T-helper 1 cell treated with Interleukin-12 subunit alpha and Interleukin-12 subunit beta and Interleukin-4 antibody, amounts not matched to agents 30 μg/mL and 1 μg/mL, for 36 hours (primary cell): ENCODE data around the gene TAF13.
A peak's percentile ranks its signal among the peaks of the same experiment; 100 is the strongest.

Experiments used
- H3K27ac Mint-ChIP-seq: one replicate; pipeline ENCODE4 v1.8.0; 2021; ENCODE audit warnings: mild to moderate bottlenecking, mixed read lengths
- H3K27me3 Mint-ChIP-seq: one replicate; pipeline ENCODE4 v1.8.0; 2021; ENCODE audit warnings: low read depth, mixed read lengths
- H3K36me3 Mint-ChIP-seq: one replicate; pipeline ENCODE4 v1.8.0; 2021; ENCODE audit warnings: low read depth, mixed read lengths
- H3K4me1 Mint-ChIP-seq: one replicate; pipeline ENCODE4 v1.8.0; 2021; ENCODE audit warnings: low read depth, mixed read lengths
- H3K4me3 Mint-ChIP-seq: one replicate; pipeline ENCODE4 v1.8.0; 2021; ENCODE audit warnings: mild to moderate bottlenecking, moderate library complexity, mixed read lengths
- H3K9me3 Mint-ChIP-seq: one replicate; pipeline ENCODE4 v1.8.0; 2021; ENCODE audit warnings: mixed read lengths

TAF13 gene

GRCh38 chr1:109104364-109105151 is 28.8 kb upstream of the TAF13 start:
- no peaks in the 10 kb centered on the region for H3K9me3 Mint-ChIP-seq
- peaks cover 5% of the 10 kb centered on the region for H3K27me3 Mint-ChIP-seq
- H3K27ac Mint-ChIP-seq: no peak overlapping the region
- peaks cover 8% of the 10 kb centered on the region for H3K36me3 Mint-ChIP-seq
- H3K4me3 Mint-ChIP-seq: no peak overlapping the region
- peaks cover 6% of the 10 kb centered on the region for H3K4me1 Mint-ChIP-seq

DNA sequence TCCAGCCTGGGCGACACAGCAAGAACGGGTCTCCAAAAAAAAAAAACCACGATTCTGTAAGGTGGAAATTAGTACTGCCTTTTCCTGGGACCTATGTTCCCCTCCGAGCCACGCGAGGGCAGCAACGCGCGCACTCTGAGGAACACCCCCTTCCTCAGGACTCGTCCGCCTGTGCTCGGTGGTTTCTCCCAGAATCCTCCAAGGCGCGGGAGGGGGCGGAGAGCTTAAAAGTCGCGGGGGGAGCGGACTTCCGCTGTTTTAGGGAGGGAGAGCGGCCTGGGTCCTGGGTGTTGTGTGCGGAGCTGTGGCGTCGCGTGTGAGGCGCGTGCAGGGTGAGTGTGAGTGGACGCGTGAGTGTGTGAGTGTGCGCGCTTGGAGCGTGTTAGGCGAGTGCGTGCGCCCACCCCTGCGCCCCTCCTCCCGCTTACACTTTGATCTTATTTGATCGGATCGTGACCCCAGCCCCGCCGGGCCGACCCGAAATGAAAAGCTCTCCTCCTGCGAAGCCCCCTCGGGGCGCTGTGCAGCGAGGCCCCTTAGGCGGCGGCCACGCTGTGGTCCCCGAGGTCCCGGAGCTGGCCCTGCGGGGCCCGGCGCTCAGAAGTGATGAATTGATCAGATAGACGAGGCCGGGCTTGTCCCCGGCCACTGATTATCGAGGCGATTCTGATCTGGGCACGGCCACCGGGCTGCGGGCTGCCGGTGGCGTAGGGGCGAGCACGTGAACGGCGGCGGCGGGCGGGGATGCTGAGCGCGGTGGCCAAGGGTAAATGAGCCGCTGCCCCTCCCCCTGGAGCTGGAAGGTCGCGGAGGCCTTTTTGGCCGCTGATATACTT is 24.4 kb upstream of the TAF13 start:
- H3K27me3 Mint-ChIP-seq: no peaks in the 10 kb centered on the region
- H3K27ac Mint-ChIP-seq: peak overlapping the region; percentile 97
- H3K36me3 Mint-ChIP-seq: peaks cover 9% of the 10 kb centered on the region
- peaks cover 9% of the 10 kb centered on the region for H3K4me1 Mint-ChIP-seq
- H3K9me3 Mint-ChIP-seq: no peaks in the 10 kb centered on the region
- H3K4me3 Mint-ChIP-seq: peak overlapping the region; percentile 100

DNA sequence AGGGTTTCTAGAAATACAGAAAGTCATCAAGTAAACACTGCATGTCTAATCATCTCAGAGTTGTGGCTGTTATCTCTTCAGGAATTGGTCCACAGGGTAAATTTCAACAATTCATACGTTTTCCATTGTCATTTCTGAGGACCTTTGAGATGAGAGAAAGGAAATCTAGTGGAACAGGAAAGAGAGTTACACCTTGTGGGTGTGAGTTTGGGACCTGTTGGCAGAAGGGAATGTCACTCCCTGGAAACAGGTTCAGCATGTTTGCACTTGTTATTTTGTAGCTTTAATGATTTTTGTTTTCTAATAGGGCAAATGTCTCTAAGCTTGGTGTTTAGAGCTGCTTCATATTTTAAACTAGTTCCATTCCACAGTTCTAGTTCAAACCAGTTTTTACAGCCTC is 20.3 kb upstream of the TAF13 start:
- Mint-ChIP-seq H3K27me3 (no peaks in the 10 kb centered on the region), H3K27ac (no peak overlapping the region), H3K36me3 (peaks cover 24% of the 10 kb centered on the region), H3K9me3 (no peaks in the 10 kb centered on the region), H3K4me3 (no peak overlapping the region), H3K4me1 (peaks cover 25% of the 10 kb centered on the region)

DNA sequence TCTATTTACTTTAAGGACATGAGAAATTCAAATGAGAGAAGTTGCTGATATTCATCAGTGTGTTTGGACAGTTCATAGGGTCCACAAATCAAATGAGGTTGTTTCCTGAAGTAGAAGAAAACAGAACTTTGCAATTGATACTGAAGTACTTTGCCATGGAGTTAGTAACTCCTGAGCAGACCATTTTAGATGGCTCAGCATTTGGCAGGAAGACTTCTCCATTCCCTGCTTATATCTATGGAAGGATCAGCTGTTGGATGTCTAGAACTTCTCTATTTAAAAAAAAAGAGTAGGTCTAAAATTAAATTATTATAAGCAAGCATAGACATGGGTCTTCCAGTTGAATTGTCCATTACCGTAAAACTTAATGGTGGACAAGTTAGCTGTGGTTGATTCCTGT is 19.8 kb upstream of the TAF13 start:
- Mint-ChIP-seq H3K27ac (no peak overlapping the region), H3K4me1 (peaks cover 25% of the 10 kb centered on the region), H3K4me3 (no peak overlapping the region), H3K36me3 (peaks cover 21% of the 10 kb centered on the region), H3K9me3 (no peaks in the 10 kb centered on the region), H3K27me3 (no peaks in the 10 kb centered on the region)

DNA sequence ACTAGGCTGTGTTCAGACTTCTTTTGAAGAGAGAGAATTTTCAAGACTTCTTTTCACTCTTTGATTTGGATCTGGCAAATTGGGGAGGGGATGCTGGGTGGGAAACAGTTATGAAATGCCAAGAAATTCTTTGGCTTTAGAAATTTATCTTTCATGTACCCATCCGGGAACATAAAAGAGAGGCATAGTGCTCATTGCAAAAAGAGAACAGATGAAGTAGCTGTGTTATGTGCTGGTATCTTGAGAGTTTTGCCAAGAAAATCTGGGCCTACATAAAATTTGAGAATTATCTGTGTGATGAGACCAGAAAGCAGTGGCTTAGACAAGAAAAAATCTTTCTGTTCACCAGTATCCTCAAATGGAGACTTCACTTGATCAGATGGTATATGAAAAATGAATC is 19.1 kb upstream of the TAF13 start:
- Mint-ChIP-seq H3K36me3 (peaks cover 19% of the 10 kb centered on the region), H3K27me3 (no peaks in the 10 kb centered on the region)

GRCh38 chr1:109094377-109094803 is 18.6 kb upstream of the TAF13 start:
- H3K27ac Mint-ChIP-seq: no peak overlapping the region
- no peaks in the 10 kb centered on the region for H3K9me3 Mint-ChIP-seq
- H3K27me3 Mint-ChIP-seq: no peaks in the 10 kb centered on the region

More for the DNA sequence above, 19.1 kb upstream of the TAF13 start:
- no peak overlapping the region for H3K4me3 Mint-ChIP-seq
- H3K9me3 Mint-ChIP-seq: no peaks in the 10 kb centered on the region
- no peak overlapping the region for H3K27ac Mint-ChIP-seq
- H3K4me1 Mint-ChIP-seq: peaks cover 30% of the 10 kb centered on the region

DNA sequence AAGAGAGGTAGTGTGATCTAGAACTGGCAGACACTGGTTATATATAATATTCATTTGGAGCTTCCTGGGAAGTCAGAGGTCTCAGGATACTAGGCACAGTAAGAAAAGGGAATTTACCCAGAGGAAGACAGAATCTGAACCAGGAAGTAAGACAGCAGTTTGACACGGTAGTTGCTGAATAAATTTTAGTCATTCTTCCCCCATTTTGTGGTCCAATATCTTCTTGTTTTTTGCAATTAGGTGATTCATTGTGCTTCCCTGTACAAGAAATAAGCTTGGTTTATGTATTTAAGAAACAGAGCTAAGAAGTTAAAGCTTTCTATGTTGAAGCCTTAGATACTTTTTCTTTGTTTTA is 16.0 kb upstream of the TAF13 start:
- Mint-ChIP-seq H3K4me1 (peaks cover 33% of the 10 kb centered on the region), H3K27ac (peak overlapping the region; percentile 94), H3K27me3 (no peaks in the 10 kb centered on the region), H3K4me3 (peak overlapping the region; percentile 95), H3K9me3 (no peaks in the 10 kb centered on the region), H3K36me3 (peaks cover 18% of the 10 kb centered on the region)

More at GRCh38 chr1:109094377-109094803, 18.6 kb upstream of the TAF13 start:
- Mint-ChIP-seq H3K36me3 (peaks cover 18% of the 10 kb centered on the region), H3K4me1 (peaks cover 34% of the 10 kb centered on the region), H3K4me3 (no peak overlapping the region)

DNA sequence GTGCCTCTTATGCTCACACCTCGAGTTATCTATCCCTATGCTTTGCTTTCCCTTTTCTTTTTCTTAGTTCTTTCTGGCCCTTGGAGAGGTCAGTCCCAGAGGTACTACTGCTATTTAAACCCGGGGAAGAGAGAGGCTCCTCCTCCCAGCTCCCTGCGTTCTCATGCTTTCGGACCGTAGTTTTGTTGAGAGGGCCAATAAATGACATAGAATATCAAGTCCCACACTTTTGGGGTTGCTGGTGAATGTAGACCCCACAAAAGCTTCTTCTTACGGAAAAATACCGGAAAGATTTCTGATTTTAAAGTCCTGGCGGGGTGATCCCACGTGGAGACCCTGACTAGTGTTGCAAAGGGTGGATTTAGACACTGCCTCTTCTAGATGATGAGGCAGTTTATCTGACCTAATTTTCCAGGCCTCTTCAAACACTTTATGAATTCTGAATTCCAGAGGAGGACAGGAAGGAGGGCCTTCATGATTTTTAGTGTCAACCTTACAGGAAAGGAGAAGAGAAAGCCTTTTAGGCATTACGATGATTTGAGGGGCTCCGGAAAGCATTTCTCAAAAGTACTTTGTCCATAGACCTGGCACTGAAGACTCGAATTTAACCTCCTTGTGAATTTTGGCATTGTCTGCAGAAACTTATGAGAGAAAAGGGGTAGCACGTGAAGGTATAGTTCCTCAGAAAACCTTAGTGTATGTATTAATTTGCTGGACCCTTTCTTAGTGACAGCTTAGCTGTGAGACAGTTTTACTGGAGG is 15.5 kb upstream of the TAF13 start:
- Mint-ChIP-seq H3K4me1 (peaks cover 33% of the 10 kb centered on the region), H3K9me3 (no peaks in the 10 kb centered on the region), H3K27ac (peak overlapping the region; percentile 94), H3K36me3 (peaks cover 18% of the 10 kb centered on the region), H3K27me3 (no peaks in the 10 kb centered on the region), H3K4me3 (peak overlapping the region; percentile 95)

- H3K27ac Mint-ChIP-seq: peak within 1 kb of the TSS; percentile 94
- peak within 1 kb of the TSS; percentile 95 for H3K4me3 Mint-ChIP-seq
- H3K27me3 Mint-ChIP-seq: no peaks in the 10 kb centered on the region
- peaks cover 33% of the 10 kb centered on the region for H3K4me1 Mint-ChIP-seq
- H3K9me3 Mint-ChIP-seq: no peaks in the 10 kb centered on the region
- peaks cover 18% of the 10 kb centered on the region for H3K36me3 Mint-ChIP-seq
These were observed 14.6 kb upstream of the TAF13 start, which contains the start of gene TMEM167B for GRCh38 chr1:109090196-109091077. Gene TMEM167B (plus strand): TSS chr1:109090764. CDS start chr1:109090873, 109 bp downstream.

GRCh38 chr1:109089242-109090015 is 13.6 kb upstream of the TAF13 start:
- Mint-ChIP-seq H3K27me3 (no peaks in the 10 kb centered on the region), H3K4me3 (peak overlapping the region; percentile 95), H3K4me1 (peaks cover 30% of the 10 kb centered on the region), H3K9me3 (no peaks in the 10 kb centered on the region), H3K36me3 (peaks cover 10% of the 10 kb centered on the region), H3K27ac (peak overlapping the region; percentile 94)

GRCh38 chr1:109084563-109085517 is 9.0 kb upstream of the TAF13 start:
- H3K9me3 Mint-ChIP-seq: no peaks in the 10 kb centered on the region
- H3K4me1 Mint-ChIP-seq: peaks cover 6% of the 10 kb centered on the region
- no peaks in the 10 kb centered on the region for H3K27me3 Mint-ChIP-seq
- H3K36me3 Mint-ChIP-seq: no peaks in the 10 kb centered on the region
- no peak overlapping the region for H3K4me3 Mint-ChIP-seq
- no peak overlapping the region for H3K27ac Mint-ChIP-seq

- Mint-ChIP-seq H3K4me3 (no peak overlapping the region), H3K36me3 (no peaks in the 10 kb centered on the region), H3K27me3 (no peaks in the 10 kb centered on the region), H3K9me3 (no peaks in the 10 kb centered on the region), H3K4me1 (peaks cover 1% of the 10 kb centered on the region), H3K27ac (no peak overlapping the region)
These were observed 8.1 kb upstream of the TAF13 start for GRCh38 chr1:109083923-109084322.
